Mesendoderm (in vitro differentiated cells): ENCODE measurements around the gene ABCC3.
"Not testable (repeated sequence)": the region's sequence is repeated elsewhere in the genome, so short reads cannot be mapped to it uniquely, and the experiment has no call there.

Source experiments
- DNase-seq: peaks from one replicate; pipeline ENCODE4 v3.0.0; 2013
- H2AK5ac ChIP-seq: 2 replicates; pipeline ENCODE4 v1.6.1; 2013; ENCODE audit warnings: low read length, inconsistent platforms
- H2BK120ac ChIP-seq: 2 replicates; pipeline ENCODE4 v1.6.1; 2013; ENCODE audit warnings: low read depth, mild to moderate bottlenecking, low read length, moderate library complexity, mixed read lengths
- H2BK15ac ChIP-seq: replicated peaks from 2 replicates; pipeline ENCODE4 v1.6.1; 2013; ENCODE audit warnings: low read depth, mild to moderate bottlenecking, moderate library complexity
- H2BK5ac ChIP-seq: 2 replicates; pipeline ENCODE4 v1.6.1; 2013; ENCODE audit warnings: low read length, inconsistent platforms
- H3K18ac ChIP-seq: 2 replicates; pipeline ENCODE4 v1.6.1; 2013; ENCODE audit warnings: mild to moderate bottlenecking, low read length, mixed read lengths
- H3K23ac ChIP-seq: one replicate; pipeline ENCODE4 v1.6.1; 2013; ENCODE audit warnings: low read length
- H3K27ac ChIP-seq: 2 replicates; pipeline ENCODE4 v1.5.1; 2013; ENCODE audit warnings: low read depth, mild to moderate bottlenecking, inconsistent platforms, low read length, moderate library complexity
- H3K27me3 ChIP-seq: 2 replicates; pipeline ENCODE4 v1.6.1; 2013; ENCODE audit warnings: low read length, control low read depth, mild to moderate bottlenecking, inconsistent platforms; ENCODE audit not compliant: insufficient read depth, poor library complexity
- H3K36me3 ChIP-seq: 2 replicates; pipeline ENCODE4 v1.6.1; 2013; ENCODE audit warnings: low read length, inconsistent platforms; ENCODE audit not compliant: control insufficient read depth, insufficient read depth
- H3K4ac ChIP-seq: one replicate; pipeline ENCODE4 v1.6.1; 2013; ENCODE audit warnings: low read depth, mild to moderate bottlenecking, low read length, moderate library complexity
- H3K4me1 ChIP-seq: 2 replicates; pipeline ENCODE4 v1.6.1; 2013; ENCODE audit warnings: low read depth, low read length, inconsistent platforms; ENCODE audit not compliant: control insufficient read depth
- H3K4me2 ChIP-seq: 2 replicates; pipeline ENCODE4 v1.6.1; 2013; ENCODE audit warnings: low read length
- H3K4me3 ChIP-seq: 2 replicates; pipeline ENCODE4 v1.5.1; 2013; ENCODE audit warnings: mild to moderate bottlenecking, low read length
- H3K56ac ChIP-seq: one replicate; pipeline ENCODE4 v1.6.1; 2013; ENCODE audit warnings: low read length
- H3K79me1 ChIP-seq: 2 replicates; pipeline ENCODE4 v1.6.1; 2013; ENCODE audit warnings: low read length, inconsistent platforms
- H3K79me2 ChIP-seq: 2 replicates; pipeline ENCODE4 v1.6.1; 2013; ENCODE audit warnings: mild to moderate bottlenecking, low read length; ENCODE audit not compliant: control insufficient read depth, insufficient read depth
- H3K9ac ChIP-seq: 2 replicates; pipeline ENCODE4 v1.6.1; 2013; ENCODE audit warnings: low read length, inconsistent platforms
- H4K5ac ChIP-seq: one replicate; pipeline ENCODE4 v1.6.1; 2013; ENCODE audit warnings: low read length
- H4K8ac ChIP-seq: one replicate; pipeline ENCODE4 v1.6.1; 2013; ENCODE audit warnings: low read depth, mild to moderate bottlenecking, control low read depth, low read length, moderate library complexity
- WGBS: extraction: QIAGEN DNeasy Blood & Tissue Kit; methylation state at CpG from one replicate; pipeline ENCODE4 v1.1.7; 2013; ENCODE audit warnings: low lambda C conversion rate, missing lambda C conversion rate; ENCODE audit not compliant: insufficient coverage; ENCODE audit errors: extremely low coverage; 5-methylcytosine and 5-hydroxymethylcytosine counted together

Gene ABCC3

GRCh38 chr17:50707289-50708049 is 72.8 kb downstream of the ABCC3 start, which contains the start of gene ANKRD40:
Gene ANKRD40, minus strand, starts transcription at chr17:50707914. Its CDS starts 260 bp downstream, at chr17:50707654.
- Histone ChIP-seq H3K4ac (peak within 1 kb of the TSS; percentile 74), H3K27me3 (no peaks in the 10 kb centered on the region), H3K79me1 (peaks cover 9% of the 10 kb centered on the region), H3K4me3 (peak within 1 kb of the TSS; percentile 89), H3K36me3 (peaks cover 2% of the 10 kb centered on the region), H2AK5ac (no peak within 1 kb of the TSS), H3K4me1 (peaks cover 3% of the 10 kb centered on the region), H2BK5ac (peak within 1 kb of the TSS; percentile 72), H3K23ac (peak within 1 kb of the TSS; percentile 92), H2BK120ac (peak within 1 kb of the TSS; percentile 39), H4K8ac (peak within 1 kb of the TSS; percentile 90), H4K5ac (peak within 1 kb of the TSS; percentile 59), H2BK15ac (no peak within 1 kb of the TSS), H3K56ac (peak within 1 kb of the TSS; percentile 99), H3K18ac (peak within 1 kb of the TSS; percentile 82), H3K4me2 (peak within 1 kb of the TSS; percentile 66), H3K79me2 (peaks cover 12% of the 10 kb centered on the region), H3K9ac (peak within 1 kb of the TSS; percentile 96), H3K27ac (peak within 1 kb of the TSS; percentile 86)
- WGBS: no CpG with 5 or more reads among the region's 74 CpGs
- DNase-seq: peak; percentile 77

GRCh38 chr17:50708050-50709000 is 73.6 kb downstream of the ABCC3 start:
- peak overlapping the region; percentile 82 for H3K18ac ChIP-seq
- peaks cover 10% of the 10 kb centered on the region for H3K79me2 ChIP-seq
- peak overlapping the region; percentile 71 for H3K4ac ChIP-seq
- no peak for DNase-seq
- no peak overlapping the region for H2BK15ac ChIP-seq
- H3K4me3 ChIP-seq: peak overlapping the region; percentile 89
- peak overlapping the region; percentile 17 for H2BK120ac ChIP-seq
- no peak overlapping the region for H2AK5ac ChIP-seq
- no peaks in the 10 kb centered on the region for H3K27me3 ChIP-seq
- H3K56ac ChIP-seq: peak overlapping the region; percentile 99
- peak overlapping the region; percentile 90 for H4K8ac ChIP-seq
- H3K79me1 ChIP-seq: peaks cover 5% of the 10 kb centered on the region
- WGBS: no CpG with 5 or more reads among the region's 6 CpGs
- H3K4me2 ChIP-seq: peak overlapping the region; percentile 66
- H3K4me1 ChIP-seq: peaks cover 3% of the 10 kb centered on the region
- H3K9ac ChIP-seq: peak overlapping the region; percentile 96
- H4K5ac ChIP-seq: peak overlapping the region; percentile 59
- peaks cover 2% of the 10 kb centered on the region for H3K36me3 ChIP-seq
- peak overlapping the region; percentile 86 for H3K27ac ChIP-seq
- no peak overlapping the region for H3K23ac ChIP-seq
- H2BK5ac ChIP-seq: peak overlapping the region; percentile 39

GRCh38 chr17:50709053-50709452 is 74.4 kb downstream of the ABCC3 start:
- H2BK5ac ChIP-seq, H3K18ac ChIP-seq: not testable (repeated sequence)

GRCh38 chr17:50710025-50710424 is 75.3 kb downstream of the ABCC3 start:
- no peak overlapping the region for H4K5ac ChIP-seq
- no peak overlapping the region for H4K8ac ChIP-seq
- H3K4me2 ChIP-seq: no peak overlapping the region
- H2BK15ac ChIP-seq: no peak overlapping the region
- H3K79me2 ChIP-seq: peaks cover 5% of the 10 kb centered on the region
- H3K4ac ChIP-seq: no peak overlapping the region
- no peak overlapping the region for H2BK5ac ChIP-seq
- no peak overlapping the region for H3K23ac ChIP-seq
- H3K9ac ChIP-seq: no peak overlapping the region
- H3K79me1 ChIP-seq: no peaks in the 10 kb centered on the region
- H2AK5ac ChIP-seq: no peak overlapping the region
- WGBS: no CpG with 5 or more reads among the region's 2 CpGs
- H3K4me1 ChIP-seq: peaks cover 3% of the 10 kb centered on the region
- no peak for DNase-seq
- H3K4me3 ChIP-seq: no peak overlapping the region
- H3K56ac ChIP-seq: no peak overlapping the region
- no peaks in the 10 kb centered on the region for H3K36me3 ChIP-seq
- no peaks in the 10 kb centered on the region for H3K27me3 ChIP-seq
- no peak overlapping the region for H3K18ac ChIP-seq
- H3K27ac ChIP-seq: no peak overlapping the region
- no peak overlapping the region for H2BK120ac ChIP-seq

More at GRCh38 chr17:50709053-50709452, 74.4 kb downstream of the ABCC3 start:
- Histone ChIP-seq H3K56ac (peak overlapping the region; percentile 56), H4K8ac (peak overlapping the region; percentile 16), H3K9ac (peak overlapping the region; percentile 43), H2BK15ac (peak overlapping the region; percentile 42)
- not testable (repeated sequence) for H3K27ac ChIP-seq, H4K5ac ChIP-seq, H2BK120ac ChIP-seq, H3K27me3 ChIP-seq, H3K23ac ChIP-seq, H3K4me2 ChIP-seq, H3K36me3 ChIP-seq, H3K4me3 ChIP-seq, H3K79me2 ChIP-seq, H3K79me1 ChIP-seq, DNase-seq, H3K4ac ChIP-seq, H3K4me1 ChIP-seq, H2AK5ac ChIP-seq
- WGBS: no CpG with 5 or more reads among the region's 4 CpGs

GRCh38 chr17:50710650-50711049 is 76.0 kb downstream of the ABCC3 start:
- WGBS: no CpG with 5 or more reads among the region's 4 CpGs
- H3K56ac ChIP-seq: no peak overlapping the region
- no peak overlapping the region for H3K23ac ChIP-seq
- H4K8ac ChIP-seq: no peak overlapping the region
- H2AK5ac ChIP-seq: no peak overlapping the region
- no peak overlapping the region for H3K4me2 ChIP-seq
- no peak overlapping the region for H2BK15ac ChIP-seq
- H3K27ac ChIP-seq: no peak overlapping the region
- no peak overlapping the region for H3K4me3 ChIP-seq
- no peak for DNase-seq
- no peak overlapping the region for H4K5ac ChIP-seq
- no peaks in the 10 kb centered on the region for H3K27me3 ChIP-seq
- H3K79me1 ChIP-seq: no peaks in the 10 kb centered on the region
- no peak overlapping the region for H2BK5ac ChIP-seq
- no peak overlapping the region for H3K4ac ChIP-seq
- H3K18ac ChIP-seq: no peak overlapping the region
- H3K79me2 ChIP-seq: peaks cover 2% of the 10 kb centered on the region
- no peaks in the 10 kb centered on the region for H3K36me3 ChIP-seq
- peaks cover 3% of the 10 kb centered on the region for H3K4me1 ChIP-seq
- no peak overlapping the region for H3K9ac ChIP-seq
- no peak overlapping the region for H2BK120ac ChIP-seq
